ENCODE data around the gene FGGY. TPM values are rescaled to one million over a fixed set of nuclear protein-coding genes. Genes with fewer than 3 reads are reported as not detected.
A peak's percentile ranks its signal among the peaks of the same experiment; 100 is the strongest.

Gene FGGY
- total RNA-seq, 2 experiments from 2014 or later: 8.5 to 9.4 TPM

DNA sequence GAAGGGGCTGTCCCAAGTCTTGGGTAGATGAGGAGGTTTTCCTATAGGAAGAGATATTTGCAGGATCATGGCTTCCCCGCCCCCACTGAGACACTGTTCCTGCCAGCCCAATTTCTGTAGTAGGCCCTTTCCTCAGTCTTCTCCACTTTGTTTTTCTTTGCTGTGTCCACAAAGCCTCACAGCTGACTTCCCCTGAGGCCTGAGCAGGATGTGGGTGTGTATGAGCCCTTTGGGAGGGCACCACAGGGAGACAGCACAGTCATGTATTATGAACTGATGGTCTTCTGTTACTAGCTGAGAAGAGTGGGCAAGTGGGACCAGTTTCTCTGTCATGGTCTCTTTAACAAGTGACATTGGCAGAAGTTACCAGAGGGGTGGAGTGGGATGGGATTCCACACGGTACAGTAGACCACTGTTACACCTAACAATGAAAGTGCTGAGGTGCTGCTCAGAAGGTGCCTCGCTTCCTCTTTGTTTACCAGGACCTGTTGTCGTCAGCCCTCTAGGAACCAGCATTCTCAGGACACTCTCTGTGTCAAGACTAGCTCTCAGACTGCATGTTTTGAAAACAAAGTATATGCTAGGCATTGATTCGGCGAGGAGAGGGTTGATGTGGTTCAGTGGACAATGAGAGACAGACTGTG lies 264.0 kb downstream of the FGGY start:
- Mint-ChIP-seq H3K4me1 (ENCODE audit: low read depth) (peaks cover 22% of the 10 kb centered on the region), H3K27me3 (ENCODE audit: low read depth) (no peaks in the 10 kb centered on the region), H3K9me3 (ENCODE audit: insufficient read depth) (peaks cover 20% of the 10 kb centered on the region), H3K4me3 (no peak overlapping the region), H3K27ac (peak overlapping the region; percentile 8), H3K36me3 (ENCODE audit: low read depth) (peaks cover 12% of the 10 kb centered on the region)
- DNase-seq (peak; percentile 52), ATAC-seq (peak; percentile 77)
- ChIA-PET CTCF (interaction anchor here (0.7 to 2.4 kb wide), 4 partner anchors 9 to 18 kb away, joined by 3 to 6 read pairs (median 3); no protein-coding TSS in a partner anchor), POLR2A (interaction anchor here (0.6 to 0.7 kb wide), 2 partner anchors 112 to 265 kb away, joined by 3 read pairs; no protein-coding TSS in a partner anchor)

DNA sequence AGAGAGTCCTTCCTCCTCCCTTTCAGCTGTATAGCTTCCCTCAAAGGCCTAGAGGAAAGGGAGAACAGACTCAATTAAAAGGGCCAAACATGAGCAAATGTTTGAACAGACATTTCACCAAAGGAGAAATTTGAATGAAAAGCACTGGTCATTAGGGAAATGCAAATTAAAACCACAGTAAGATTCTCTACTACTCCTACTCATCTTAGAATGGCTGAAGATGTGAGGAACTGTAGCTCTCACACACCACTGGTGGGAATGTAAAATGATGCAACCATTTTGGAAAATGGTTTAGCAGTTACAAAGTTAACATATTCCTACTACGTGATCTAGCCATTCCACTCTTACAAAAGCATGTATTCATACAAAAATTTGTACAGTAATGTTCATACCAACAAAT lies 264.9 kb downstream of the FGGY start:
- POLR2A ChIA-PET: interaction anchor here (0.6 kb wide), 1 partner anchor 266 kb away, joined by 3 read pairs; no protein-coding TSS in a partner anchor
- peaks cover 20% of the 10 kb centered on the region for H3K9me3 Mint-ChIP-seq (ENCODE audit: insufficient read depth)
- no peak overlapping the region for H3K4me3 Mint-ChIP-seq
- no peak for DNase-seq
- peaks cover 29% of the 10 kb centered on the region for H3K4me1 Mint-ChIP-seq (ENCODE audit: low read depth)
- H3K27me3 Mint-ChIP-seq (ENCODE audit: low read depth): no peaks in the 10 kb centered on the region
- peaks cover 8% of the 10 kb centered on the region for H3K36me3 Mint-ChIP-seq (ENCODE audit: low read depth)
- no peak overlapping the region for H3K27ac Mint-ChIP-seq
- no peak for ATAC-seq
- CTCF ChIA-PET: interaction anchor here (0.7 to 2.4 kb wide), 3 partner anchors 9 to 17 kb away, joined by 3 to 6 read pairs (median 3); no protein-coding TSS in a partner anchor

DNA sequence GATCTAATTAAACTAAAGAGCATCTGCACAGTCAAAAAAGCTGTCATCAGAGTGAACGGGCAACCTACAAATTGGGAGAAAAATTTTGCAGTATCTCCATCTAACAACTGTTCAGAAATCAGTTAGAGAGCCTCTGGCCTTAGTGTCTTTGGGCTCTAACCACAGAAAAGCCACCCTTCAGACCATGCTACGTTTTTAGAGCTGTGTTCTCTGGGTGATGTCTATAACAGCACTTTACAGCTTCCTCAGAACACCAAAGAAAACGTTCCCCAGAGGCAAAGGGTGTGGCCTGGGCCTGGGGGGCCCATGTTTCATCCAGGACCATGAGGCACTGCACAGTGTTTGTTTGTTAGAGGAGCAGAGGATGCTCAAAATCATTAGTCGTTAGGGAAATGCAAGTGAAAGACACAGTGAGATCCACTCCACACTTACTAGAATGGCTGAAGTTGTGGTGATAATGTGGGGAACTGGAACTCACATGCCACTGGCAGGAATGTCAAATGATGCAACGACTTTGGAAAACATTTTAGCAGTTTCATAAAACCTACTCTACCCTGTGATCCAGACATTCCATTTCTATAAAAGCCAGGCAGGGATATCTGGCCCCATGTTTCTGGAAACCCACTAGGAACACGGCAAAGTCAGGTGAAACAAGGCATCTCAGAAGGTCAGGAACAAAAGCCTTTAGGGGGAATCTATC lies 267.4 kb downstream of the FGGY start:
- ATAC-seq (no peak), DNase-seq (no peak)
- Mint-ChIP-seq H3K4me3 (no peak overlapping the region), H3K27me3 (ENCODE audit: low read depth) (no peaks in the 10 kb centered on the region), H3K9me3 (ENCODE audit: insufficient read depth) (peaks cover under 1% of the 10 kb centered on the region), H3K4me1 (ENCODE audit: low read depth) (peaks cover 33% of the 10 kb centered on the region), H3K27ac (no peak overlapping the region), H3K36me3 (ENCODE audit: low read depth) (no peaks in the 10 kb centered on the region)
- ChIA-PET CTCF (no interaction called here), POLR2A (no interaction called here)

DNA sequence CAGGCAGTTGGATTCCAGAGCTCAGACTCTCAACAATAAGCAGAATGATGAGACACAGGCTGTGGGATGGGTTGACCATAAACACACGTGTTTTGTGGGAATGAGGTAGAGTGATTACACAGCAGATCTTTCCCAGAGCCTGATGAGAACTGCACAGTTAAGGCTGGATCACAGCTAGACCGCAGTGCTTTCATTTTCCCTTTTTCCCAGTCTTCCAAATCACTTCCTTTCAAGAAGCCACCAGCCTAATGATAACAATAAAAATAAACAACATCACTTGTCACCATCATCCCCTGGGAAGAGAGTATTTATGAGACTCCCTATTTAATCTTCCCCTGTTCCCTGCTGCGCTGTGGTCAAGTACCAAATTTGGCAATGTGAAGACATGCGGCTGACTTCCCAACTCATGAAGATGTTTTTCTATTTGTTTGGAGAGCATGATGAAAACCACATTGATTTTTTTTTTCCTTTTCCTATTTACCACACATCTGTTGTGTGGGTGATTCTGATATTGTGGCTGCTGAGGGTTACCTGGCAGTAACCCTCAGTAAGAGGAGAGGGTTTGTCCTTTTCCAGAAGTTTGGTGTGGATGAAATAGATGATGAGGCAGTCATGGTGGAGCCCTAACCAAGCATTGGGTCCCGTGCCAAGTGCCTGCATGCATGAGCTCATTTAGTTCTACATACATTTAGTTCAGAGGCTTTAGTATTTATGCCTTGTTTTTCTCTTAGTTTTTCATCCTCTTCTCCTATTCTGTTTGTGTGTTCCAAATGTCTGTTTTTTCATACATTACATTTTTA lies 268.9 kb downstream of the FGGY start:
- Mint-ChIP-seq H3K9me3 (ENCODE audit: insufficient read depth) (no peaks in the 10 kb centered on the region), H3K27ac (no peak overlapping the region)
- CTCF ChIA-PET: no interaction called here

DNA sequence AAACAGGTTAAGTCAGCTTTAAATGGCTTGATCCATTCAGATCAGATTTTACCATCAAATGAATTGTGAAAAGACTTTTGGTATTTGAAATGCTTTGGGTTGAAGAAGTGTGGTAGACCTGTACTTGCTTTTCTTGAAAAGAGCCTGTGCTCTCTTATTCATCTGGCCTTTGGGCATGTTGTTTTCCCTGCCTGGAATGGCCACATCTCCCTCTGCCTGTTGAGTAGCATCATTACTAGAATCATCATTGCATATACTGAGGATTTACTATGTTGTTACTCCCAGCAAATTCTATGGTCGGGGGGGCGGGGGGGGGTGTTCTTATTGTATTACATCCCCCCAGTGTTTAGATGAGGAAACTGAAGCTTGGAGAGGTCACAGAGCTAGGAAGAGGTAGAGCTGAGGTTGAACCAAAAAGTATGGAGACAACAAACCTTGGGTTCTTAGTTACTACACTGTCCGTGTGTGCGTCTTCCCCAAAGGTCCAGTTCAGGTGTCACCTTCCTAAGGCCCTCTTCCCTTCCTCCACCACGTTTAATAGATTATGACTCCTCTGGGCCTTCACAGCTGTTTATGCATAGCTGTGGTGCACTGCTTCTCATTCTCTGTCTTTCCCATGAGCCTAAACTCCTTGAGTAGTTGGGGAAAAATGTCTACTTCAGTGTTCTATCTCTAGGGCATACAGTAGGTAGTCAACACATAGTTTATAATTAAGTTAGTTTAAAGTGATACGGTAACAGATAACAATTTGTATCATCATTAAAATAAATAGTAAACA lies 271.5 kb downstream of the FGGY start:
- ChIA-PET POLR2A (no interaction called here), CTCF (no interaction called here)
- no peaks in the 10 kb centered on the region for H3K9me3 Mint-ChIP-seq (ENCODE audit: insufficient read depth)

More for the DNA sequence above, 268.9 kb downstream of the FGGY start:
- H3K4me1 Mint-ChIP-seq (ENCODE audit: low read depth): peaks cover 38% of the 10 kb centered on the region
- POLR2A ChIA-PET: no interaction called here
- H3K27me3 Mint-ChIP-seq (ENCODE audit: low read depth): peaks cover 6% of the 10 kb centered on the region
- H3K4me3 Mint-ChIP-seq: no peak overlapping the region
- DNase-seq (no peak), ATAC-seq (no peak)
- H3K36me3 Mint-ChIP-seq (ENCODE audit: low read depth): no peaks in the 10 kb centered on the region

DNA sequence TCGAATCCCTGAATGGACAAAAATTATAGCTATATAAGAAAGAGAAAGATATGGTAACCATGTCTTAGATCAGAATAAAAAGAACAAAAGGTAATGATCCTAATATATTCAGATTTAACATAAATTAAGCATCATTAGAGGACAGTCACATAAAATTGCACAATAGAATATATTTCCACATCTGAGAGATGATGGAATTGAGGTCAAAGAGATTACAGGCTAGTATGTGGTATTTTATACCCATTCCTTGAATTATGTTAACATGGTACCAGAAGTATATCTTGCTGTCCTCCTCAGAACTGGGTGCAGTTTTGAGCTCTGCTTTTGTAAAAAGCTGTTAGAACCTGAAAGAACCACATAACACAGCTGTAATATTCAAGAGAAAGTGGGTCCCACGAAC lies 272.3 kb downstream of the FGGY start:
- POLR2A ChIA-PET: no interaction called here
- no peak overlapping the region for H3K4me3 Mint-ChIP-seq
- DNase-seq (no peak), ATAC-seq (no peak)
- peaks cover 44% of the 10 kb centered on the region for H3K4me1 Mint-ChIP-seq (ENCODE audit: low read depth)
- no peak overlapping the region for H3K27ac Mint-ChIP-seq
- H3K27me3 Mint-ChIP-seq (ENCODE audit: low read depth): peaks cover 12% of the 10 kb centered on the region
- peaks cover 4% of the 10 kb centered on the region for H3K36me3 Mint-ChIP-seq (ENCODE audit: low read depth)
- H3K9me3 Mint-ChIP-seq (ENCODE audit: insufficient read depth): peaks cover 6% of the 10 kb centered on the region
- CTCF ChIA-PET: interaction anchor here (0.9 kb wide), 1 partner anchor 190 kb away, joined by 3 read pairs; no protein-coding TSS in a partner anchor

More for the DNA sequence above, 271.5 kb downstream of the FGGY start:
- no peak overlapping the region for H3K4me3 Mint-ChIP-seq
- DNase-seq (no peak), ATAC-seq (no peak)
- no peaks in the 10 kb centered on the region for H3K36me3 Mint-ChIP-seq (ENCODE audit: low read depth)
- no peak overlapping the region for H3K27ac Mint-ChIP-seq
- peaks cover 44% of the 10 kb centered on the region for H3K4me1 Mint-ChIP-seq (ENCODE audit: low read depth)
- peaks cover 12% of the 10 kb centered on the region for H3K27me3 Mint-ChIP-seq (ENCODE audit: low read depth)

DNA sequence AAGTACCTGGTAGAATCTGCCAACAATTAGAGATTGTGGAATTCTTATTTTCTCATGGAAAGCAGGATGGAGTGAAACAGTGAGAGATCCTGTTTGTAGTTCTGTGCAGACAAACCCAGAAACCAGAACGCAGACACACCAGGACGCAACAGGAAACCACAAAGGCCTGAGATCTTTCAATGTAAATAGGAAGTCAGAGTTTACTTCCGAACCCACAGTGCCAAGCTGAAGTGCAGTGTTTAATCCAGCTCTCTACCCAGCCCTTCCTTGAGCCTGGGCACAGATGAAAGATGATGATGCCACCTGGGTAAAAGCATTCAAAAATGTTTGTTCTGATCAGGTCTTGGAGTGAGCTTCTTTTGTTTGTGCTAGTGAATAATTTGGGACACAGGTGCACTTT lies 273.6 kb downstream of the FGGY start:
- peak overlapping the region; percentile 23 for H3K4me3 Mint-ChIP-seq
- ChIA-PET POLR2A (no interaction called here), CTCF (interaction anchor here (1.2 to 2.0 kb wide), 2 partner anchors 10 to 23 kb away, joined by 4 to 6 read pairs; no protein-coding TSS in a partner anchor)
- peak; percentile 87 for ATAC-seq
- DNase-seq: peak; percentile 72
- H3K27ac Mint-ChIP-seq: no peak overlapping the region
- H3K4me1 Mint-ChIP-seq (ENCODE audit: low read depth): peaks cover 43% of the 10 kb centered on the region
- H3K36me3 Mint-ChIP-seq (ENCODE audit: low read depth): peaks cover 4% of the 10 kb centered on the region
- peaks cover 12% of the 10 kb centered on the region for H3K27me3 Mint-ChIP-seq (ENCODE audit: low read depth)
- H3K9me3 Mint-ChIP-seq (ENCODE audit: insufficient read depth): peaks cover 7% of the 10 kb centered on the region

DNA sequence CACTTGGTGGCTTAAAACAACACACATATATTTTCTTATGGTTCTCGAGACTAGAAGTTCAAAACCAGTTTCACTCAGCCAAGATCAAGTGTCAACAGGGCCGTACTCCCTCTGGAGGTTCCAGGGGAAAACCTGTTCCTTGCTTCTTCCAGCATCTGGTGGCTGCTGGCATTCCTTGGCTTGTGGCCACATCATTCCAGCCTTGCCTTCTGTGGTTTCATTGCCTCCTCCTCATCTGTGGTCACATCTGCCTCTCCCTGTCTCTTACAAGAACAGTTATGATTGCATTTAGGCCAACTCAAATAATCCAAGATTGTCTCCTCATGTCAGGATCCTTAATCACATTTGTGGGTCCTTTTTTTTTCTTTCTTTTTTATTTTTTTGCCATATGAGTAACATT lies 277.2 kb downstream of the FGGY start:
- no peak for ATAC-seq
- ChIA-PET CTCF (no interaction called here), POLR2A (no interaction called here)
- H3K27me3 Mint-ChIP-seq (ENCODE audit: low read depth): peaks cover 12% of the 10 kb centered on the region
- no peak overlapping the region for H3K27ac Mint-ChIP-seq
- DNase-seq: no peak
- no peak overlapping the region for H3K4me3 Mint-ChIP-seq
- peaks cover 31% of the 10 kb centered on the region for H3K4me1 Mint-ChIP-seq (ENCODE audit: low read depth)
- H3K36me3 Mint-ChIP-seq (ENCODE audit: low read depth): peaks cover 4% of the 10 kb centered on the region
- H3K9me3 Mint-ChIP-seq (ENCODE audit: insufficient read depth): peaks cover 7% of the 10 kb centered on the region

DNA sequence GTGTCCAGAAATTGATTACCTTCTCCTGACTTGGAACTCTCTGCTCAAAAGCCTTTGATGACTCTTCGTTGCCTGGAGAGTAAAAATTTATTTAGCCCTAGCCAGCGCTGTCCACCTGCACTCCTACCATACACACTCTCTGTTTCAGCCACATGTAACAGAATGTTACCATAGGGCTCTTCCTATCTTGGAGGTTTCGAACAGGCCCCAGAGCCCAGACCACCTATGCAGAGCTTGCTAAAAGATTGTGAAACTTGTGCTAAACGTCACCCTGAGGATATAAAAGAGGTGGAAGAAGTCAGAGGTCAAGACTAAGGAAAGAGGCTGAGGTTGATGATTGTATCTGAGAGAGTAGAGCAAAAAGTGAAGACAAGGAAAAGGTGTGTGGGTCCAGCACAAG lies 280.9 kb downstream of the FGGY start:
- ChIA-PET CTCF (no interaction called here), POLR2A (no interaction called here)
- no peak for DNase-seq
- Mint-ChIP-seq H3K4me1 (ENCODE audit: low read depth) (no peaks in the 10 kb centered on the region), H3K36me3 (ENCODE audit: low read depth) (peaks cover 4% of the 10 kb centered on the region), H3K27ac (no peak overlapping the region), H3K4me3 (no peak overlapping the region), H3K27me3 (ENCODE audit: low read depth) (no peaks in the 10 kb centered on the region), H3K9me3 (ENCODE audit: insufficient read depth) (peaks cover 7% of the 10 kb centered on the region)
- no peak for ATAC-seq

DNA sequence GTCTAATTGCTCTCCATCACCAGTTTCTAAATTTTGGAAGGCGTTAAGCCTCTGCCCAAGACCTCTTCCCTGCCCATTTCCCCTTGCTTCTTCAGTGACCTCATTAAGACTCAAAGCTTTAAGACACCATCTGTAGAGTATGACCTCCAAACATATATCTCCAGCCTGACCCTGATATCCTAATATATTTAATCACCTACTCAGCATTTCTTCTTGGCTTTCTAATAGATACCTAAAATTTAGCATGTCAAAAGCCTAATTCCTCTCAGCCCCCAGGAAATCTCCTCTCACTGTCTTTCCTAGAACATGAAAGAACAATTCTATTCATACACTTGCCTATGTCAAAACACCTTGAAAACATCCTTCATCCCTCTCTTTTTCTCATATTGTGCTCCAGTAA lies 282.3 kb downstream of the FGGY start:
- peaks cover 1% of the 10 kb centered on the region for H3K9me3 Mint-ChIP-seq (ENCODE audit: insufficient read depth)
- H3K27me3 Mint-ChIP-seq (ENCODE audit: low read depth): no peaks in the 10 kb centered on the region
- H3K4me1 Mint-ChIP-seq (ENCODE audit: low read depth): no peaks in the 10 kb centered on the region
- ChIA-PET POLR2A (no interaction called here), CTCF (interaction anchor here (0.8 kb wide), 1 partner anchor 18 kb away, joined by 3 read pairs; no protein-coding TSS in a partner anchor)
- no peak overlapping the region for H3K27ac Mint-ChIP-seq
- ATAC-seq (no peak), DNase-seq (no peak)
- peaks cover under 1% of the 10 kb centered on the region for H3K36me3 Mint-ChIP-seq (ENCODE audit: low read depth)
- H3K4me3 Mint-ChIP-seq: no peak overlapping the region

DNA sequence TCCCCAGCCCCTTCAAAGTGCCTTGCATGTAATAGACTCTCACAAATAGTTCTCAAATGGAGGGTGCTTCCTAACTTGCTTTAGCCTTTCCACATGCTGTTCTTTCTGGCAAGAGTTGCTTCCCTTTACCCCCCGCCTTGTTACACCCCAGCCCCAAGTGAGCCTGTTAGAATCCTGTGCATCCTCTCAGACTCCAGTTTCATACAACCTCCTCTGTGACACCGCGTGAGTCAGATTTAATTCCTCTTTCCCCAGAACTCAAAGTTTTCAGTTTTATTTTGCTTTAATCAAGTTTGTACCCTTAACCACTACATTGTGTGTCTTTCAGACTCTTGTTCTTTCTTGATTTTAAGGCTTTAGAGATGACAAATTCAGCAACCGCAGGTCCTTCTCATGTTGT lies 283.4 kb downstream of the FGGY start:
- ChIA-PET POLR2A (no interaction called here), CTCF (no interaction called here)
- Mint-ChIP-seq H3K4me1 (ENCODE audit: low read depth) (no peaks in the 10 kb centered on the region), H3K36me3 (ENCODE audit: low read depth) (no peaks in the 10 kb centered on the region), H3K9me3 (ENCODE audit: insufficient read depth) (no peaks in the 10 kb centered on the region), H3K27ac (no peak overlapping the region), H3K4me3 (no peak overlapping the region), H3K27me3 (ENCODE audit: low read depth) (no peaks in the 10 kb centered on the region)
- ATAC-seq: no peak
- no peak for DNase-seq

Measured in activated CD8-positive, alpha-beta T cell treated with anti-CD3 and anti-CD28 coated beads, Interleukin-2, amount 10 ng/mL, durations not matched to agents 7 days and 5 days (primary cell).